GM23248 (cell line): Measurements from ENCODE around the gene GPS1. TPM values are rescaled to one million over a fixed set of nuclear protein-coding genes. Genes with fewer than 3 reads are reported as not detected.

ENCODE experiments used
- DNase-seq: peaks from one replicate; pipeline ENCODE4 v3.0.0-alpha.2; 2015
- H2AFZ ChIP-seq: fragments of 200-600 bp; sonication (generic); 2 replicates; pipeline ENCODE4 v1.6.1; 2016; ENCODE audit warnings: antibody characterized with exemption
- H3F3A ChIP-seq: fragments of 200-600 bp; sonication (generic); 2 replicates; pipeline ENCODE4 v1.6.1; 2016; ENCODE audit warnings: mild to moderate bottlenecking, antibody characterized with exemption, mixed run types; ENCODE audit not compliant: insufficient read depth
- H3K27ac ChIP-seq: fragments of 200-600 bp; sonication (generic); 2 replicates; pipeline ENCODE4 v1.5.1; 2016; ENCODE audit warnings: mild to moderate bottlenecking
- H3K27me3 ChIP-seq: fragments of 200-600 bp; sonication (generic); replicated peaks from 2 replicates; pipeline ENCODE4 v1.6.1; 2016; ENCODE audit warnings: mild to moderate bottlenecking; ENCODE audit not compliant: insufficient read depth
- H3K36me3 ChIP-seq: fragments of 200-600 bp; sonication (generic); 2 replicates; pipeline ENCODE4 v1.6.1; 2016; ENCODE audit warnings: low read depth, mild to moderate bottlenecking
- H3K4me1 ChIP-seq: fragments of 200-600 bp; sonication (generic); 2 replicates; pipeline ENCODE4 v1.6.1; 2016; ENCODE audit warnings: mild to moderate bottlenecking; ENCODE audit not compliant: insufficient read depth
- H3K4me2 ChIP-seq: fragments of 200-600 bp; sonication (generic); one replicate; pipeline ENCODE4 v1.6.1; 2016; ENCODE audit warnings: mild to moderate bottlenecking; ENCODE audit not compliant: unreplicated experiment
- H3K4me3 ChIP-seq: fragments of 200-600 bp; sonication (generic); 2 replicates; pipeline ENCODE4 v1.5.1; 2016; ENCODE audit warnings: mild to moderate bottlenecking
- H3K79me2 ChIP-seq: fragments of 200-600 bp; sonication (generic); 2 replicates; pipeline ENCODE4 v1.6.1; 2016; ENCODE audit warnings: mild to moderate bottlenecking; ENCODE audit not compliant: insufficient read depth
- H3K9ac ChIP-seq: fragments of 200-600 bp; sonication (generic); 2 replicates; pipeline ENCODE4 v1.6.1; 2016; ENCODE audit warnings: mild to moderate bottlenecking
- H3K9me2 ChIP-seq: fragments of 200-600 bp; sonication (generic); 2 replicates; pipeline ENCODE4 v1.6.1; 2016; ENCODE audit warnings: mixed run types, mild to moderate bottlenecking, moderate library complexity; ENCODE audit not compliant: insufficient read depth
- H3K9me3 ChIP-seq: fragments of 200-600 bp; sonication (generic); one replicate; pipeline ENCODE4 v1.6.1; 2017; ENCODE audit warnings: low read depth
- H4K20me1 ChIP-seq: fragments of 200-600 bp; sonication (generic); 2 replicates; pipeline ENCODE4 v1.6.0; 2016; ENCODE audit not compliant: insufficient read depth
- EZH2 ChIP-seq: fragments of 200-600 bp; sonication (generic); IDR thresholded peaks from 2 replicates; pipeline ENCODE4 v1.6.1; 2018; ENCODE audit warnings: antibody characterized with exemption, mild to moderate bottlenecking; ENCODE audit not compliant: insufficient read depth, poor library complexity, severe bottlenecking
- EZH2phosphoT487 ChIP-seq: fragments of 200-600 bp; sonication (generic); IDR thresholded peaks from 2 replicates; pipeline ENCODE4 v1.6.1; 2018; ENCODE audit warnings: antibody characterized with exemption, moderate library complexity, mild to moderate bottlenecking, low read depth; ENCODE audit not compliant: insufficient read depth
- WGBS, 2 experiments: methylation state at CpG; one replicate each; pipeline ENCODE4 v1.1.6; 2015 to 2017; ENCODE audit warnings: low lambda C conversion rate in 2 of 2, low coverage in 1 of 2; ENCODE audit errors: missing lambda C conversion rate in 2 of 2; 5-methylcytosine and 5-hydroxymethylcytosine counted together
- in situ Hi-C: fragments of 300-500 bp; cut with MboI; formaldehyde crosslinking; loops from 2 replicates; pipeline ENCODE4 v1.15.0; 2020
- polyA plus RNA-seq: library from polyadenylated mRNA; unstranded; fragments of >200 nt; fragmentation: Nextera tagmentation; extraction: Ambion mirVana; gene quantifications from 2 replicates; pipeline ENCODE4 v1.2.1, GENCODE V29; 2016
- total RNA-seq: library from RNA; depleted of rRNA; stranded (reverse); fragments of >200 nt; shearing (Covaris generic); gene quantifications from 2 replicates; pipeline ENCODE4 v1.2.3, GENCODE V29; 2014

The GPS1 gene
- total and polyA plus RNA-seq, 2 experiments from 2014 or later: 104 to 130 TPM

- H3K4me2 ChIP-seq: no peak overlapping the region
- H3K4me1 ChIP-seq: no peaks in the 10 kb centered on the region
- peaks cover 6% of the 10 kb centered on the region; the same call in 1 of the 2 replicates for H3F3A ChIP-seq
- no peak for DNase-seq
- no peaks in the 10 kb centered on the region for H4K20me1 ChIP-seq
- H3K9ac ChIP-seq: no peak overlapping the region
- in situ Hi-C loops: no loop called here
- H2AFZ ChIP-seq: no peak overlapping the region
- no peaks in the 10 kb centered on the region for H3K9me2 ChIP-seq
- no peaks in the 10 kb centered on the region for H3K79me2 ChIP-seq
- no peaks in the 10 kb centered on the region for H3K27me3 ChIP-seq
- no peaks in the 10 kb centered on the region for H3K9me3 ChIP-seq
- no peak overlapping the region for H3K4me3 ChIP-seq
- H3K27ac ChIP-seq: no peak overlapping the region
- WGBS, 2 experiments: 85 to 97% methylated on average over 8 of the region's 8 CpGs
- TF ChIP-seq EZH2phosphoT487: no peak
- TF ChIP-seq EZH2: no peak
- H3K36me3 ChIP-seq: no peaks in the 10 kb centered on the region
These were observed 11.9 kb upstream of the GPS1 start for GRCh38 chr17:82039695-82040299.

- H3K79me2 ChIP-seq: no peaks in the 10 kb centered on the region
- TF ChIP-seq EZH2 (no peak), EZH2phosphoT487 (no peak)
- no peaks in the 10 kb centered on the region for H3K4me1 ChIP-seq
- H3K36me3 ChIP-seq: no peaks in the 10 kb centered on the region
- H3K27ac ChIP-seq: no peak overlapping the region
- peak; percentile 48 for DNase-seq
- peaks cover 6% of the 10 kb centered on the region; the same call in 1 of the 2 replicates for H3F3A ChIP-seq
- no peak overlapping the region for H3K9ac ChIP-seq
- in situ Hi-C loops: no loop called here
- no peaks in the 10 kb centered on the region for H3K9me3 ChIP-seq
- H3K4me3 ChIP-seq: no peak overlapping the region
- no peaks in the 10 kb centered on the region for H3K9me2 ChIP-seq
- H3K27me3 ChIP-seq: no peaks in the 10 kb centered on the region
- H3K4me2 ChIP-seq: no peak overlapping the region
- 70 to 73% methylated on average over 17 of the region's 17 CpGs for WGBS, 2 experiments
- H4K20me1 ChIP-seq: no peaks in the 10 kb centered on the region
- H2AFZ ChIP-seq: no peak overlapping the region
These were observed 10.4 kb upstream of the GPS1 start for GRCh38 chr17:82041144-82041814.

- TF ChIP-seq EZH2phosphoT487 (no peak), EZH2 (no peak)
- no peaks in the 10 kb centered on the region for H3K9me2 ChIP-seq
- no peak overlapping the region for H2AFZ ChIP-seq
- no peak for DNase-seq
- in situ Hi-C loops: no loop called here
- no peak overlapping the region for H3K4me2 ChIP-seq
- H3K4me3 ChIP-seq: no peak overlapping the region
- no peaks in the 10 kb centered on the region for H3K27me3 ChIP-seq
- no peaks in the 10 kb centered on the region for H3K36me3 ChIP-seq
- no peaks in the 10 kb centered on the region for H4K20me1 ChIP-seq
- no peaks in the 10 kb centered on the region for H3K79me2 ChIP-seq
- H3K4me1 ChIP-seq: no peaks in the 10 kb centered on the region
- H3K27ac ChIP-seq: no peak overlapping the region
- peaks cover 6% of the 10 kb centered on the region; the same call in 1 of the 2 replicates for H3F3A ChIP-seq
- 63 to 64% methylated on average over 9 of the region's 9 CpGs for WGBS, 2 experiments
- no peaks in the 10 kb centered on the region for H3K9me3 ChIP-seq
- H3K9ac ChIP-seq: no peak overlapping the region
These were observed 9.0 kb upstream of the GPS1 start for GRCh38 chr17:82042649-82043048.

- peaks cover 6% of the 10 kb centered on the region; the same call in 1 of the 2 replicates for H3F3A ChIP-seq
- in situ Hi-C loops: no loop called here
- H3K9ac ChIP-seq: no peak overlapping the region
- no peaks in the 10 kb centered on the region for H3K27me3 ChIP-seq
- no peak for TF ChIP-seq EZH2phosphoT487
- TF ChIP-seq EZH2: no peak
- H3K4me1 ChIP-seq: no peaks in the 10 kb centered on the region
- WGBS, 2 experiments: 69 to 76% methylated on average over 15 to 16 of the region's 16 CpGs
- no peaks in the 10 kb centered on the region for H4K20me1 ChIP-seq
- no peaks in the 10 kb centered on the region for H3K9me3 ChIP-seq
- H3K4me3 ChIP-seq: no peak overlapping the region
- no peaks in the 10 kb centered on the region for H3K36me3 ChIP-seq
- DNase-seq: no peak
- no peaks in the 10 kb centered on the region for H3K9me2 ChIP-seq
- no peak overlapping the region for H3K27ac ChIP-seq
- H2AFZ ChIP-seq: no peak overlapping the region
- H3K79me2 ChIP-seq: no peaks in the 10 kb centered on the region
- no peak overlapping the region for H3K4me2 ChIP-seq
These were observed 8.2 kb upstream of the GPS1 start for GRCh38 chr17:82043507-82043906.
